B cell (primary cell): ENCODE data around the gene SNF8. TPM values are rescaled to one million over a fixed set of nuclear protein-coding genes. Genes with fewer than 3 reads are reported as not detected.

Experiments
- ATAC-seq: fragments of 200-7000 bp; cut with Tn5 transposase; one replicate; pipeline ENCODE4 v1.10.0; 2021; ENCODE audit warnings: low read depth, mild to moderate bottlenecking, moderate number of reproducible peaks, moderate library complexity
- CTCF ChIA-PET: fragments of 350-600 bp; sonication (Branson Sonifier 250); formaldehyde crosslinking; loops from one replicate; lab custom pipeline; 2021; ENCODE audit warnings: antibody characterized with exemption, inconsistent platforms; lab: Charles Lee
- POLR2A ChIA-PET: fragments of 350-600 bp; sonication (Branson Sonifier 250); formaldehyde crosslinking; loops from one replicate; lab custom pipeline; 2021; ENCODE audit warnings: antibody characterized with exemption; lab: Charles Lee
- DNase-seq: peaks from one replicate; pipeline ENCODE4 v3.0.0; 2013
- H2AFZ ChIP-seq: 2 replicates; pipeline ENCODE4 v1.6.1; 2012; ENCODE audit warnings: mild to moderate bottlenecking, low read depth, low read length; ENCODE audit not compliant: insufficient read depth, poor library complexity, severe bottlenecking
- H3K27ac ChIP-seq, 2 donors: 1 replicate in 1 of 2; 2 replicates in 1 of 2; pipeline ENCODE4 v1.5.1; 2012 to 2013; ENCODE audit warnings: low read length in 2 of 2, mild to moderate bottlenecking in 2 of 2, moderate library complexity in 1 of 2
- H3K27me3 ChIP-seq, 4 experiments: fragments of 200-600 bp in 1 of 4; sonication (generic) in 1 of 4; replicated peaks in 1 of 4; 1 replicate in 2 of 4; 2 replicates in 2 of 4; pipeline versions ENCODE4 v1.6.1 to v1.7.0; 2013 to 2016; ENCODE audit warnings: low read length in 3 of 4, mild to moderate bottlenecking in 2 of 4, mixed read lengths in 1 of 4, moderate library complexity in 1 of 4; ENCODE audit not compliant: insufficient read depth in 4 of 4, control insufficient read depth in 3 of 4; ENCODE audit errors: control extremely low read depth in 1 of 4
- H3K36me3 ChIP-seq, 2 experiments: replicated peaks in 1 of 2; 1 replicate in 1 of 2; 2 replicates in 1 of 2; pipeline versions ENCODE4 v1.6.1 to v1.7.1; 2013; ENCODE audit warnings: low read length in 1 of 2; ENCODE audit not compliant: insufficient read depth in 2 of 2, control insufficient read depth in 1 of 2; ENCODE audit errors: control extremely low read depth in 1 of 2, extremely low read depth in 1 of 2
- H3K4me1 ChIP-seq, 2 donors: fragments of 200-600 bp in 1 of 2; sonication (generic) in 1 of 2; 1 replicate in 1 of 2; 2 replicates in 1 of 2; pipeline versions ENCODE4 v1.5.1 to v1.6.1; 2013 to 2017; ENCODE audit warnings: low read length in 2 of 2; ENCODE audit not compliant: control insufficient read depth in 2 of 2, insufficient read depth in 2 of 2
- H3K4me2 ChIP-seq: replicated peaks from 2 replicates; pipeline ENCODE3; 2012; ENCODE audit warnings: mild to moderate bottlenecking, low read depth, low read length; ENCODE audit not compliant: poor library complexity, severe bottlenecking
- H3K4me3 ChIP-seq, 5 experiments: fragments of 200-600 bp in 1 of 5; sonication (generic) in 1 of 5; 1 replicate in 3 of 5; 2 replicates in 2 of 5; pipeline versions ENCODE4 v1.5.1 to v1.7.0; 2011 to 2016; ENCODE audit warnings: low read length in 4 of 5, mild to moderate bottlenecking in 4 of 5, low read depth in 2 of 5, control low read depth in 1 of 5, moderate library complexity in 1 of 5; ENCODE audit not compliant: insufficient read depth in 1 of 5; ENCODE audit errors: control extremely low read depth in 1 of 5, extremely low read depth in 1 of 5
- H3K79me2 ChIP-seq: fragments of 200-600 bp; sonication (generic); one replicate; pipeline ENCODE4 v1.6.0; 2016; ENCODE audit warnings: low read length; ENCODE audit not compliant: control insufficient read depth, insufficient read depth
- H3K9ac ChIP-seq: fragments of 200-600 bp; sonication (generic); 2 replicates; pipeline ENCODE4 v1.6.1; 2017; ENCODE audit warnings: mild to moderate bottlenecking, low read length, moderate library complexity
- H3K9me3 ChIP-seq, 3 donors: one replicate each; pipeline versions ENCODE4 v1.6.1 to v1.7.1; 2013; ENCODE audit warnings: low read length in 2 of 3; ENCODE audit not compliant: control insufficient read depth in 2 of 3, insufficient read depth in 1 of 3; ENCODE audit errors: control extremely low read depth in 1 of 3
- H4K20me1 ChIP-seq: 2 replicates; pipeline ENCODE4 v1.6.0; 2012; ENCODE audit warnings: mild to moderate bottlenecking, low read length; ENCODE audit not compliant: insufficient read depth, control insufficient read depth, poor library complexity, severe bottlenecking
- H3K27ac Mint-ChIP-seq: one replicate; pipeline ENCODE4 v1.8.0; 2021; ENCODE audit warnings: mixed read lengths
- H3K27me3 Mint-ChIP-seq: one replicate; pipeline ENCODE4 v1.8.0; 2021; ENCODE audit warnings: mixed read lengths
- H3K4me1 Mint-ChIP-seq: one replicate; pipeline ENCODE4 v1.8.0; 2021; ENCODE audit warnings: mixed read lengths
- H3K4me3 Mint-ChIP-seq: one replicate; pipeline ENCODE4 v1.8.0; 2021; ENCODE audit warnings: mixed read lengths
- H3K9me3 Mint-ChIP-seq: one replicate; pipeline ENCODE4 v1.8.0; 2022; ENCODE audit warnings: mixed read lengths; ENCODE audit not compliant: insufficient read depth
- EZH2 ChIP-seq: IDR thresholded peaks from 2 replicates; pipeline ENCODE4 v1.6.1; 2012; ENCODE audit warnings: borderline replicate concordance, low read depth, mild to moderate bottlenecking, moderate library complexity, low read length; ENCODE audit not compliant: insufficient read depth, poor library complexity, severe bottlenecking
- WGBS: methylation state at CpG from one replicate; pipeline ENCODE4 v1.1.5; 2013; ENCODE audit warnings: missing lambda C conversion rate; ENCODE audit not compliant: insufficient coverage; 5-methylcytosine and 5-hydroxymethylcytosine counted together
- intact Hi-C: fragments of 100-400 bp; cut with micrococcal nuclease; formaldehyde crosslinking; loops from one replicate; pipeline ENCODE4 v1.10.0; 2022
- polyA plus RNA-seq: library from polyadenylated mRNA; depleted of rRNA; stranded (reverse); fragments of >200 nt; gene quantifications from 2 replicates; pipeline ENCODE4 v1.2.3, GENCODE V29; 2012
- total RNA-seq, 2 donors: library from RNA; stranded (reverse); fragments of 120-200 nt in 1 of 2; gene quantifications; 1 replicate in 1 of 2; 2 replicates in 1 of 2; pipeline versions ENCODE4 v1.2.3 to v1.2.4, GENCODE V29; 2013 to 2022
- TF ChIP-seq, protein P1 (sequence below): fragments of 200-600 bp; IDR thresholded peaks from one replicate; pipeline ENCODE4 v1.8.0; 2022; ENCODE audit warnings: antibody characterized with exemption, mild to moderate bottlenecking

The SNF8 gene
- total and polyA plus RNA-seq, 2 donors (not counting 1 experiment from before 2014, with no cell fraction given): 77.5 to 94.6 TPM

DNA sequence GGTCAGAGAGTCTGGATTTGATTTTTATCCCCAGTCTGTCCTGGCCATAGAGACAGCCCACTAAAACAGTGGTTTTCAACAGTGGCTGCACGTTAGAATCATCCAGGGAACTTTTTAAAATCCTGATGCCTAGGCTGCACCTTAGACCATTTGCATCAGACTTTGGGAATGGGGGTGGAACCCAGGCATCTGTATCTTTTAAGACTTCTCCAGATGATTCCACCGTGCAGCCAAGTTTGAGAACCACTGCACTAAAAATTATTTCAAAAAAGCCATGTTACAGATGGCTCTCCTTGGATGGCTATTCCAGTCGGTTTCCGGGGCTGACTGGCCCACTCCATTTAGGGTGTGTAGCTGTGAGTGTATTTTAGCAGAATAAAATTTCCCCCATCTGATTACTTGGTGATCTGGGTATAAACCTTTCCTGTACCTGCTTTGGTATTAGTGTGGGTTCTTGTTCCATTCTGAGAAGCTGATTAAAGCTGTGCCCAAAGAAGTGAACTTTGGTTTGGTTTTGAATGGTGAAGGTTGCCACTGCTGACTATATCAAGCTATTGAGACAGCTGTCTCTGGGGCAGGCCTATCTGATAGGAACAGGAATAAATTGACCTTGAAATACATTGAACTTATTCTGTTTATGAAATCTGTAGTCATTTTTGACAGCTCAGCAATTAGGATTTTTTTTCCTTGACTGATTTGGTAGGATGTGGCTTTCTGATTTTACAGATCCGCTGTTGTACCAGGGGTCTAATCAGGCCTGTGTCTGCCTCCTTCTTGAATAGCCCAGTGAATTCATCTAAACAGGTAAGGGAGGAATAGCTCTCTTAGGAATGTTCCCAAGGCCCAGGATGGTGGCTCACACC is 50.8 kb downstream of the SNF8 start:
- Histone ChIP-seq H2AFZ (peak overlapping the region; percentile 96), H3K4me3 (peak overlapping the region in 2 of 5 experiments; percentile 75 to 85), H3K4me2 (peak overlapping the region; percentile 90), H3K9ac (no peak overlapping the region), H3K36me3 (peaks cover 9 to 23% of the 10 kb centered on the region in 2 experiments), H3K4me1 (peaks cover 17 to 23% of the 10 kb centered on the region in 2 donors), H3K9me3 (no peaks in the 10 kb centered on the region), H3K27me3 (no peaks in the 10 kb centered on the region), H4K20me1 (no peaks in the 10 kb centered on the region), H3K79me2 (no peaks in the 10 kb centered on the region), H3K27ac (peak overlapping the region; percentile 88)
- intact Hi-C loops: loop anchor here (5.0 kb wide), 1 partner anchor 1503 kb away; the partner anchor contains the start of gene LRRC59
- H3K27ac Mint-ChIP-seq: peak overlapping the region; percentile 93
- ATAC-seq (no peak), DNase-seq (no peak)
- ChIA-PET CTCF (interaction anchor here (1.1 to 2.4 kb wide), 5 partner anchors 9 to 91 kb away, joined by 3 to 12 read pairs (median 3); no protein-coding TSS in a partner anchor), POLR2A (interaction anchor here (0.7 to 3.7 kb wide), 2 partner anchors 15 to 72 kb away, joined by 5 to 30 read pairs; partner anchors contain the start of gene UBE2Z)
- H3K4me3 Mint-ChIP-seq: peak overlapping the region; percentile 95
- no peak for TF ChIP-seq EZH2
- TF ChIP-seq, protein P1, sequence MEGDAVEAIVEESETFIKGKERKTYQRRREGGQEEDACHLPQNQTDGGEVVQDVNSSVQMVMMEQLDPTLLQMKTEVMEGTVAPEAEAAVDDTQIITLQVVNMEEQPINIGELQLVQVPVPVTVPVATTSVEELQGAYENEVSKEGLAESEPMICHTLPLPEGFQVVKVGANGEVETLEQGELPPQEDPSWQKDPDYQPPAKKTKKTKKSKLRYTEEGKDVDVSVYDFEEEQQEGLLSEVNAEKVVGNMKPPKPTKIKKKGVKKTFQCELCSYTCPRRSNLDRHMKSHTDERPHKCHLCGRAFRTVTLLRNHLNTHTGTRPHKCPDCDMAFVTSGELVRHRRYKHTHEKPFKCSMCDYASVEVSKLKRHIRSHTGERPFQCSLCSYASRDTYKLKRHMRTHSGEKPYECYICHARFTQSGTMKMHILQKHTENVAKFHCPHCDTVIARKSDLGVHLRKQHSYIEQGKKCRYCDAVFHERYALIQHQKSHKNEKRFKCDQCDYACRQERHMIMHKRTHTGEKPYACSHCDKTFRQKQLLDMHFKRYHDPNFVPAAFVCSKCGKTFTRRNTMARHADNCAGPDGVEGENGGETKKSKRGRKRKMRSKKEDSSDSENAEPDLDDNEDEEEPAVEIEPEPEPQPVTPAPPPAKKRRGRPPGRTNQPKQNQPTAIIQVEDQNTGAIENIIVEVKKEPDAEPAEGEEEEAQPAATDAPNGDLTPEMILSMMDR: no peak
- H3K27me3 Mint-ChIP-seq: no peaks in the 10 kb centered on the region
- H3K4me1 Mint-ChIP-seq: peaks cover 23% of the 10 kb centered on the region
- WGBS: 75% methylated on average over 3 of the region's 5 CpGs
- no peaks in the 10 kb centered on the region for H3K9me3 Mint-ChIP-seq
